IMR-90 (cell line): ENCODE measurements around the gene UBASH3B. TPM values are rescaled to one million over a fixed set of nuclear protein-coding genes. Genes with fewer than 3 reads are reported as not detected.

Experiments used
- ATAC-seq: fragments of 200-7000 bp; cut with Tn5 transposase; 2 replicates; pipeline ENCODE4 v1.9.1; 2020; ENCODE audit warnings: low read depth, mild to moderate bottlenecking, moderate library complexity
- BruUV-seq: library from RNA; stranded (reverse); fragments of 400-500 nt; replicated peaks from 2 replicates; lab custom pipeline; 2021; lab: Mats Ljungman, UMichigan
- CTCF ChIA-PET: fragments of 300-600 bp; formaldehyde crosslinking; extraction: SDS; loops from one replicate; lab custom pipeline; 2021; ENCODE audit warnings: antibody characterized with exemption; lab: Yijun Ruan, JAX
- POLR2A ChIA-PET: fragments of 300-600 bp; sonication (Branson Sonifier 250); formaldehyde crosslinking; loops from one replicate; lab custom pipeline; 2022; ENCODE audit warnings: antibody characterized with exemption; ENCODE audit not compliant: unreplicated experiment; lab: Charles Lee
- DNase-seq: peaks from one replicate; pipeline ENCODE4 v3.0.0; 2013
- H2AFZ ChIP-seq: replicated peaks from 2 replicates; pipeline ENCODE3; 2013; ENCODE audit warnings: low read length, mild to moderate bottlenecking; ENCODE audit not compliant: poor library complexity
- H2AK5ac ChIP-seq: 2 replicates; pipeline ENCODE4 v1.6.1; 2013; ENCODE audit warnings: low read depth, low read length, inconsistent platforms
- H2AK9ac ChIP-seq: replicated peaks from 2 replicates; pipeline ENCODE3; 2013; ENCODE audit warnings: mild to moderate bottlenecking, low read depth, low read length, moderate library complexity; ENCODE audit not compliant: poor library complexity
- H2BK120ac ChIP-seq: 2 replicates; pipeline ENCODE4 v1.6.1; 2013; ENCODE audit warnings: low read depth, low read length, inconsistent platforms
- H2BK15ac ChIP-seq: 3 replicates; pipeline ENCODE4 v1.6.1; 2013; ENCODE audit warnings: low read depth, low read length, inconsistent platforms
- H2BK20ac ChIP-seq: 2 replicates; pipeline ENCODE4 v1.6.1; 2013; ENCODE audit warnings: low read depth, mild to moderate bottlenecking, inconsistent platforms, low read length, moderate library complexity
- H2BK5ac ChIP-seq: 2 replicates; pipeline ENCODE4 v1.6.1; 2013; ENCODE audit warnings: mild to moderate bottlenecking, low read depth, low read length, inconsistent platforms; ENCODE audit not compliant: poor library complexity, severe bottlenecking
- H3K14ac ChIP-seq: replicated peaks from 2 replicates; pipeline ENCODE4 v1.6.1; 2013; ENCODE audit warnings: low read depth, low read length, inconsistent platforms
- H3K18ac ChIP-seq: 2 replicates; pipeline ENCODE4 v1.6.1; 2013; ENCODE audit warnings: low read depth, low read length, control low read depth
- H3K23ac ChIP-seq: 2 replicates; pipeline ENCODE4 v1.6.1; 2013; ENCODE audit warnings: low read depth, low read length, inconsistent platforms
- H3K27ac ChIP-seq: 2 replicates; pipeline ENCODE4 v1.5.1; 2013; ENCODE audit warnings: mild to moderate bottlenecking, control low read depth, low read length; ENCODE audit not compliant: insufficient read depth
- H3K27me3 ChIP-seq: 2 replicates; pipeline ENCODE4 v1.6.1; 2013; ENCODE audit warnings: low read length; ENCODE audit not compliant: control insufficient read depth, insufficient read depth
- H3K36me3 ChIP-seq: 2 replicates; pipeline ENCODE4 v1.6.1; 2013; ENCODE audit warnings: low read length, mixed read lengths; ENCODE audit not compliant: control insufficient read depth, insufficient read depth
- H3K4ac ChIP-seq: 2 replicates; pipeline ENCODE4 v1.6.1; 2013; ENCODE audit warnings: low read depth, low read length, inconsistent platforms
- H3K4me1 ChIP-seq: 2 replicates; pipeline ENCODE4 v1.6.1; 2013; ENCODE audit warnings: low read length, mixed read lengths; ENCODE audit not compliant: control insufficient read depth, insufficient read depth
- H3K4me2 ChIP-seq: 2 replicates; pipeline ENCODE4 v1.6.1; 2013; ENCODE audit warnings: low read depth, mild to moderate bottlenecking, control low read depth, low read length, moderate library complexity
- H3K4me3 ChIP-seq: 2 replicates; pipeline ENCODE4 v1.5.1; 2013; ENCODE audit warnings: low read depth, mild to moderate bottlenecking, control low read depth, low read length, moderate library complexity; ENCODE audit not compliant: insufficient read depth
- H3K56ac ChIP-seq: 2 replicates; pipeline ENCODE4 v1.6.1; 2013; ENCODE audit warnings: low read length, inconsistent platforms; ENCODE audit not compliant: insufficient read depth; ENCODE audit errors: extremely low read depth
- H3K79me1 ChIP-seq, 2 experiments: 2 replicates each; pipeline ENCODE4 v1.6.1; 2013; ENCODE audit warnings: low read length in 2 of 2, inconsistent platforms in 1 of 2, low read depth in 1 of 2
- H3K9ac ChIP-seq: 2 replicates; pipeline ENCODE4 v1.6.1; 2013; ENCODE audit warnings: low read depth, low read length, control low read depth
- H3K9me1 ChIP-seq: 2 replicates; pipeline ENCODE4 v1.6.1; 2013; ENCODE audit warnings: low read length, inconsistent platforms; ENCODE audit not compliant: insufficient read depth
- H3K9me3 ChIP-seq: 2 replicates; pipeline ENCODE4 v1.6.1; 2013; ENCODE audit warnings: low read length; ENCODE audit not compliant: control insufficient read depth, insufficient read depth
- H4K20me1 ChIP-seq: 2 replicates; pipeline ENCODE4 v1.6.1; 2013; ENCODE audit warnings: low read length, inconsistent platforms; ENCODE audit not compliant: insufficient read depth
- H4K5ac ChIP-seq: 2 replicates; pipeline ENCODE4 v1.6.1; 2013; ENCODE audit warnings: mild to moderate bottlenecking, low read depth, low read length, control low read depth
- H4K8ac ChIP-seq, 2 experiments: 2 replicates each; pipeline ENCODE4 v1.6.1; 2013; ENCODE audit warnings: low read depth in 2 of 2, low read length in 2 of 2, control low read depth in 1 of 2, inconsistent platforms in 1 of 2
- H4K91ac ChIP-seq: 2 replicates; pipeline ENCODE4 v1.6.1; 2013; ENCODE audit warnings: low read depth, low read length, inconsistent platforms; ENCODE audit not compliant: insufficient read depth
- MAFK ChIP-seq: IDR thresholded peaks from 2 replicates; pipeline ENCODE4 v1.6.1; 2012; ENCODE audit warnings: low read depth, low read length, improper control_type of control experiment
- WGBS, 2 experiments: methylation state at CpG; one replicate each; pipeline versions ENCODE4 v1.1.5 to v1.1.7; 2013; ENCODE audit warnings: missing lambda C conversion rate in 2 of 2; ENCODE audit not compliant: insufficient read length in 1 of 2; ENCODE audit errors: extremely low coverage in 2 of 2; 5-methylcytosine and 5-hydroxymethylcytosine counted together
- dilution Hi-C: fragments of 300-500 bp; cut with HindIII; formaldehyde crosslinking; loops from one replicate; pipeline ENCODE4 v1.14.3; 2018; ENCODE audit warnings: low sequenced_read_pairs; ENCODE audit not compliant: unreplicated experiment
- in situ Hi-C: fragments of 300-500 bp; cut with MboI; formaldehyde crosslinking; loops from 3 replicates; pipeline ENCODE4 v1.14.3; 2019; ENCODE audit warnings: low sequenced_read_pairs, inconsistent platforms, mixed read lengths
- intact Hi-C: fragments of 100-400 bp; cut with micrococcal nuclease; formaldehyde crosslinking; loops from 2 replicates; pipeline ENCODE4 v1.10.0; 2022
- polyA plus RNA-seq, 3 experiments: library from polyadenylated mRNA; depleted of rRNA; stranded (reverse); fragments of >200 nt; gene quantifications; 2 replicates each; pipeline ENCODE4 v1.2.3, GENCODE V29; 2012; ENCODE audit warnings: low replicate concordance in 1 of 3
- total RNA-seq: library from RNA; depleted of rRNA; stranded (reverse); fragments of >200 nt; gene quantifications from 2 replicates; pipeline ENCODE4 v1.2.3, GENCODE V29; 2012

The UBASH3B gene
- total and polyA plus RNA-seq, 2 of the 4 experiments (the other 2 are of a cell fraction), result 27.2 to 48.0 TPM

DNA sequence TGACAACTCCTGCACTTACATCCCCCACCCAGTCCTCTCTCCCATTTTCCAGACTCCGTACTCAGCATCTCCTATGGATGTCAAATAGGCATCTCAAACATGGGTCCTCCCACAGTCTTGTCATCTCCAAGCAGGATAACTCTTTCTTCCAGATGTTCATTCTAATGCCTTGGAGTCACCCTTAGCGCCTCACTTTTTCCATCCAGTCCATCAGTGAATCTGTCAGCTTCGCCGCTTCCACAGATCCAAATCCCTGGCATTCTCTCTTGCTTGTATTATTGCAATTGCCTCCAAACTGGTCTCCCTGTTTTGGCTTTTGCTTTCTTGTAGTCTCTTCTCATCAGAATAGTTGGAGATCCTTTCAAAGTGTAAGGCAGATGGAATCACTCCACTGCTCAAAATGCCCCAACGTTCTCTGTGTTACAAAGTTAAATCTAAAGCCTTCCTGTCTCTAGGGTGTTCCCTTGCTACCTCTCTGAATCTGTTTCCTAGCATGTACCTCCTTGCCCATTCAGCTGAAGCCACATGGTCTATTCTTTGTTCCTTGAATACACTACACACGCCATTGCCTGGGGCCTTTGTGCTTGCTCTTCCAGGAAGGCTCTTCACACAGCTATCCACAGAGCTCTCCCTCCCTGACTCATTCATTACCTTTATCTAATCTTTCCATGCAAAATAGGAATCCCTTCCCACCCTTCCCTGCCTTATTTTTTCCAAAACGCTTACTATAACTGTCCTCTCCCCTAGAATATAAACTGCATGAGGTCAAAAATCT is 64.8 kb downstream of the UBASH3B start:
- intact Hi-C loops (loop anchor here (5.0 kb wide), 1 partner anchor 63 kb away; the partner anchor contains the start of gene UBASH3B), in situ Hi-C loops (no loop called here), dilution Hi-C loops (no loop called here)
- WGBS, 2 experiments, result 98 to 100% methylated on average over 1 to 5 of the region's 7 CpGs
- H3K23ac ChIP-seq, result 0 out of 2 replicates have a peak overlapping the region, but pooled peaks have one; percentile 30
- peak overlapping the region; percentile 51 for H3K18ac ChIP-seq
- H3K9me1 ChIP-seq, result peaks cover 36% of the 10 kb centered on the region
- H3K36me3 ChIP-seq, result no peaks in the 10 kb centered on the region
- H3K4me1 ChIP-seq, result peaks cover 35% of the 10 kb centered on the region
- H3K27ac ChIP-seq, result no peak overlapping the region; the same call in 1 of the 2 replicates
- no peak overlapping the region for H3K9ac ChIP-seq
- no peak for TF ChIP-seq MAFK
- no peak overlapping the region for H3K4me2 ChIP-seq
- no peak overlapping the region for H4K91ac ChIP-seq
- H4K8ac ChIP-seq, result peak overlapping the region; percentile 1 to 11; a peak in 2 of 4 replicates
- CTCF ChIA-PET, result interaction anchor here (2.0 kb wide), 1 partner anchor 8 kb away, joined by 7 read pairs; no protein-coding TSS in a partner anchor
- H4K20me1 ChIP-seq, result peaks cover 14% of the 10 kb centered on the region
- H2BK20ac ChIP-seq, result 0 out of 2 replicates have a peak overlapping the region, but pooled peaks have one; percentile 22
- peak overlapping the region; percentile 89; the same call in 2 of the 3 replicates for H2BK15ac ChIP-seq
- H3K9me3 ChIP-seq, result no peaks in the 10 kb centered on the region
- no peak overlapping the region for H2AFZ ChIP-seq
- ATAC-seq (no peak), DNase-seq (no peak)
- BruUV-seq, result no TSS peak
- H3K4ac ChIP-seq, result peak overlapping the region; percentile 24; the same call in 1 of the 2 replicates
- peak overlapping the region; percentile 2 for H2BK5ac ChIP-seq
- peak overlapping the region; percentile 81; the same call in 1 of the 2 replicates for H2AK5ac ChIP-seq
- peak overlapping the region; percentile 28; the same call in 1 of the 2 replicates for H2BK120ac ChIP-seq
- no peak overlapping the region for H4K5ac ChIP-seq
- POLR2A ChIA-PET, result no interaction called here
- no peaks in the 10 kb centered on the region for H3K27me3 ChIP-seq
- H3K4me3 ChIP-seq, result no peak overlapping the region
- peak overlapping the region; percentile 59 for H3K14ac ChIP-seq
- H3K79me1 ChIP-seq, result peaks cover 26 to 86% of the 10 kb centered on the region in 2 experiments
- H2AK9ac ChIP-seq, result peak overlapping the region; percentile 47
- no peak overlapping the region for H3K56ac ChIP-seq
